Mononuclear cell (primary cell): ENCODE data around the gene SV2B. TPM values are rescaled to one million over a fixed set of nuclear protein-coding genes. Genes with fewer than 3 reads are reported as not detected.

Experiments used
- H3K27me3 ChIP-seq: 2 replicates; pipeline ENCODE4 v1.6.0; 2011; ENCODE audit warnings: low read length, control low read depth; ENCODE audit not compliant: insufficient read depth
- H3K4me1 ChIP-seq: 2 replicates; pipeline ENCODE4 v1.5.1; 2011; ENCODE audit warnings: mild to moderate bottlenecking, low read length, control low read depth; ENCODE audit not compliant: insufficient read depth
- H3K4me3 ChIP-seq: 2 replicates; pipeline ENCODE4 v1.5.1; 2011; ENCODE audit warnings: mild to moderate bottlenecking, low read length, moderate library complexity
- H3K9me3 ChIP-seq: 2 replicates; pipeline ENCODE4 v1.5.1; 2011; ENCODE audit warnings: low read depth, mild to moderate bottlenecking, control low read depth, low read length
- total RNA-seq: library from RNA; depleted of rRNA; stranded (reverse); fragments of >200 nt; gene quantifications from one replicate; pipeline ENCODE4 v1.2.3, GENCODE V29; 2012

SV2B gene
- total RNA-seq, 1 donor: under 0.01 TPM

DNA sequence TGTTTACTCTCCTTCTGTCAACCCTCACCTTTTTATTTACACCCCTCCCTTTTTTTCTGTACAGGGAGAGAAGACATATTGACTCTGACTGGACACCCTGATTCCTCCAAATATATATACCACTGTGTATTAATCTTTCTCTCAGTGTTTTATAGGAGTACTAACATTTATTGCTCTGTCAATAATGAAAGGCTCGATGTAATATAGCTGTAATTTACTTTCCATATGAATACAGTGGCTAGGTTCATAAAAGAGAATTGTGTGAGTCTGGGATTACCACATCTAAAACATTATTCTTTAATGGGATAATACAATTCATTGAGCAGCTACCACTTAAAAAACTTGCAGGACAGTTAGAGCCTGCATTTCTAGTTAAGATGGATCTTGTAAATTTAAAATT is 194.3 kb downstream of the SV2B start:
- H3K27me3 ChIP-seq: peaks cover 6% of the 10 kb centered on the region
- no peaks in the 10 kb centered on the region for H3K9me3 ChIP-seq
- H3K4me3 ChIP-seq: no peak overlapping the region
- H3K4me1 ChIP-seq: no peaks in the 10 kb centered on the region

DNA sequence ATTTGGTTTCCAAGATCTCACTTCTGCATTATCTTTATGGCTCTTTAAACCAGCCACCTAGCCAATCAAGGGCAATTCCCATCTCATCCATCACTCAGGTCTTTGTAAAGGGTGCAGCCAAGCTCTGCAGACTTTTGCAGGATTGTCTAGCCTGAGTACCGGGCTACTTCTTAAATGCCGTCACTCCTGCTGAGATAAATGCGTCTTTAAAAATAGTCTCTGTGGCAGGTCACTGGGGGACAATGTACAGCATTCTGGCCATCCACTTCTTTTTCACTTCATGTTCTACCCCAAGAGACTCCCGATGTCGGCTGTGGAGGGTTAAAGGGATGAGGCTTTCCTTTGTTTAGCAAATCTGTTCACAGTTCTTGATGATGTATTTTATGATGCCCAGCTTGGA is 194.7 kb downstream of the SV2B start:
- Histone ChIP-seq H3K27me3 (peaks cover 6% of the 10 kb centered on the region), H3K4me1 (no peaks in the 10 kb centered on the region), H3K4me3 (no peak overlapping the region), H3K9me3 (no peaks in the 10 kb centered on the region)

DNA sequence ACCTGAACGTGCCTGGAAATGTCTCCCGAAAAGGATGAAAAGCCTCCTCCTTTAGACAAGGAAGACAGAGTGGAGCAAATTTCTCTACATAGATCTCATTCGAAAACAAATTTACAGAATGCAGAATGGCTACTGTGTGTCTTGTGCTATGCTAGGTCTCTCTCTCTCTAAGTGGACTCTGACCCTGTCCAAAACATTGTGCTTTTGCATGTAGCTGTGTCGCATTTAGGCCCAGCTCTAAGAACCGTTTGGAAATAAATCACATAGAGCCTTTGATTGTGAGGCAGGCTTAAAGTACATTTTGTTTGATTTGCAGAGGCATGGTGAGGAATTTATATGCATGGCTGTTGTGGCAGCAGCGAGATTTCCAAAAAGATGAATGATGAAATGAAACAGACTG is 198.0 kb downstream of the SV2B start:
- Histone ChIP-seq H3K27me3 (peaks cover 6% of the 10 kb centered on the region), H3K4me3 (no peak overlapping the region), H3K9me3 (no peaks in the 10 kb centered on the region), H3K4me1 (peaks cover 6% of the 10 kb centered on the region)

DNA sequence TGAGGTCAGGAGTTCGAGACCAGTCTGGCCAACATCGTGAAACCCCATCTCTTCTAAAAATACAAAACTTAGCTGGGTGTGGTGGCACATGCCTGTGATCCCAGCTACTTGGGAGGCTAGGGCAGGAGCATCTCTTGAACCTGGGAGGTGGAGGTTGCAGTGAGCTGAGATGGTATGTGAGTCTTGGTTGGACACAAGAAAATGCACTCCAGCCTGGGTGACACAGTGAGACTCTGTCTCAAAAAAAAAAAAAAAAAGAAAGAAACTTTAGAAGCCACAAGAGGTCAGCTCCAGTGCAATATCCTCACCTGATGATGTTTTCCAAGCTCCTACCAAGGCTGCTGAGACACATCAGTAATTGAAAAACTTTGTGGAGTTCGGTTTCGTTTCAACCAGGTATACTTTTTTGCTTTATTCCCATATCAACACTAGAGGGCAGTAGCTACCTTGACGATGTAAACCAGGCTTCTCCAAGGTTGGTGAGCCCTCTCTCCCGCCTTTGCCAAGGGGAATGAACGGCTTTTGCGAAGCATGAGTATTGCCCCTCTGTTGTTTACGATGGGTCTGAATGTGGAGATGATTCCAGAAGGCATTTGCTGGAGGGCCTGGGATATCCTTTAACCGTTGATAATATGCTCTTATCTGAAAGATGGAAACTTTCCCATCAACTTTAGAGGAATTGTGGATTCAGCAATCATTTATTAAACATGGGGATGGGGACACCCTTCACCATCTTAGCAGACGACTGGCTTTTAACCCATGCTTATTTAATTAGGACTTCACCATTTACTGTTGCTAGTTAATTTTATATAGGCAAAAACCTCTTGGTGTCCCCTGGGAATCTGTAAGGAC is 202.8 kb downstream of the SV2B start:
- peaks cover 6% of the 10 kb centered on the region for H3K27me3 ChIP-seq
- H3K4me1 ChIP-seq: peaks cover 18% of the 10 kb centered on the region
- H3K4me3 ChIP-seq: no peak overlapping the region
- no peaks in the 10 kb centered on the region for H3K9me3 ChIP-seq

DNA sequence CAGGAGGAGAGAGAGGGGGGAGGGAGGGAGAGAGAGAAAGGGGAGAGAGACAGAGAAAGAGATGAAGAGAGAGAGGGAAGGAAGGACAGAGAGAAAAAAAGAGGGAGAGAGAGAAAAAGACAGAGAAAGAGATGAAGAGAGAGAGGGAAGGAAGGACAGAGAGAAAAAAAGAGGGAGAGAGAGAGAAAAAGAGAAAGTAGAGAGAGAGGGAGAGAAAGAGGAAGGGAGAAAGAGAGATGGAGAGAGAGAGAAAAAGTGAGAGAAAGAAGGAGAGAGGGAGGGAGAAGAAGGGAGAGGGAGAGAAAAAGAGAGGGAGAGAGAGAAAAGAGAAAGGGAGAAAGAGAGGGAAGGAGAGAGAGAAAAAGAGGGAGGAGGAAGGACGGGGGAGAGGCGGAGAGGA is 204.2 kb downstream of the SV2B start:
- Histone ChIP-seq H3K27me3 (peaks cover under 1% of the 10 kb centered on the region), H3K4me3 (no peak overlapping the region), H3K9me3 (no peaks in the 10 kb centered on the region), H3K4me1 (peaks cover 32% of the 10 kb centered on the region)

DNA sequence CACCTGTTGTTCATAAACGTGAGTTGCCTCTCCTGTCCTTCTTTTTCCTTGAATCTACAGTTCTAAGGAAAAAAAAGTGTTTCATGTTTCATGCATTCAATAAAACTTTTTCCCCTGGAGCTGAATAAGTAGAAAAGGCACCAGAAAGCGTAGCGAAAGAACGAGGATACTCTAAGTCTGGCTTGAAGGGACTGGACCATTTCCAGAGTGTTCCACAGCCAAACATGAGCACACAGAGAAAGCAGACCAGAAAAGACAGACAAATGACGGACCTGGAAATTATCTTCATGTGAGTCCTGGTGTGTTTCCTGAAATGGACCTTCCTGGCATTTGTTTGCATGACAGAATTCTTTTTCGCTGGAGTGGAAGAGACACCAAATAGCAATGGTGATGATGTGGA is 204.7 kb downstream of the SV2B start:
- Histone ChIP-seq H3K9me3 (no peaks in the 10 kb centered on the region), H3K4me1 (peaks cover 38% of the 10 kb centered on the region), H3K4me3 (no peak overlapping the region), H3K27me3 (peaks cover 5% of the 10 kb centered on the region)

DNA sequence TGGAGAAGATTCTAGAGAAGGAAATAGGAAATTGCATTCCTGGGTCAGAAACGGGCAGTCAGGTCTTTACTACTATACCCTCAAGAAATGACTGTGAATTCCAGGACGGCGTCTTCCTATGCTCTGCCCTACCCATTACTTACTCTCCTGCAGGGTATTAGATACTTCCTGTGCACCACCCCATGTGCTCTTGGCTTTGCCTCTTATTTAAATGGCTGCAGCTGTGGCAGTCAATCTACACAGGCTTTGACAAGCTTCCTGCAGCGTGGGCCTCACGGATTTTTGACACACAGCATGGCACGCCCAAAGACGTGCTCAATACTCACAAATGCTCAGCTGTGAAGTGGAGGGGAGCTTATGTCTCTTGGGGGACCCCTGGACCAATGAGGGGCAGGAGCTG is 206.1 kb downstream of the SV2B start:
- Histone ChIP-seq H3K4me3 (no peak overlapping the region), H3K4me1 (peaks cover 48% of the 10 kb centered on the region)

DNA sequence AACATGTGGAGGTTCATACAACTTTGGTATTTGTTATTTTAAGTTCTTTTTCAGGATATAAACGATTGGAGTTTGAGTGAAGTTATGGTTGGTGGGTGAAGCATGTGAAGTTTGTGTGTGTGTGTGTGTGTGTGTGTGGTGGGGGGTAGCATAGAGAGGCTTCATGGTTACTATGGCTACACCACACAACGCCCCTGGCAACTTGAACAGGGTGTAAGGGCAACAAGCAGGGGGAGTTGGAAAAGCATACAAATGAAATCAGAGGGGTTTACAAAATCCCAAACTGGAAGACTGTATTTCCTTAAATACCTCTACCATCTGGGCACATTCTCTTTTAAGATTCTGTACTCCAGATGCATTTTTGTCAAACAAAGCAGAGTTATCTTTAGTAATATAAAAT is 207.5 kb downstream of the SV2B start:
- Histone ChIP-seq H3K9me3 (no peaks in the 10 kb centered on the region), H3K4me3 (no peak overlapping the region), H3K27me3 (peaks cover 5% of the 10 kb centered on the region), H3K4me1 (peaks cover 61% of the 10 kb centered on the region)

More for the DNA sequence above, 206.1 kb downstream of the SV2B start:
- H3K27me3 ChIP-seq: peaks cover 5% of the 10 kb centered on the region
- no peaks in the 10 kb centered on the region for H3K9me3 ChIP-seq

DNA sequence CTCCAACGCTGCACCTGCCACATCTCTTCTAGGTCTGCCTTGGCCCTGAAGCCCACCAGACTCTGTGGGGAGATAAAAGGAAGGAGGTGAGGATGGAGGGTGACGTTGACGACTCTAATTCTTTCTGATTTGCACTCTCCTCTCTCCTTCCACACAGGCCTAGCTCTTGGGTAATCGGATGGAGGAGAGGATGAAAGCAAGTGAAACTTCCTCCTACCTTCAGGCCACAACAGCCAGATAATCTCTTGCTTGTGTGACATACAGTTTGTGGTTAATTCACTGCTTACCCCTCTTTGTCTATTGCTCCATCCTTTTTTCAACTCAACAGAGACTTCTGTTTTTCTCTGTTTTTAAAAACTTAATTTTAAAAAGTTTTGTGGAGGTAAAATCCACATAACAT is 208.1 kb downstream of the SV2B start:
- no peak overlapping the region for H3K4me3 ChIP-seq
- H3K27me3 ChIP-seq: peaks cover 5% of the 10 kb centered on the region
- H3K4me1 ChIP-seq: peaks cover 60% of the 10 kb centered on the region
- H3K9me3 ChIP-seq: no peaks in the 10 kb centered on the region

DNA sequence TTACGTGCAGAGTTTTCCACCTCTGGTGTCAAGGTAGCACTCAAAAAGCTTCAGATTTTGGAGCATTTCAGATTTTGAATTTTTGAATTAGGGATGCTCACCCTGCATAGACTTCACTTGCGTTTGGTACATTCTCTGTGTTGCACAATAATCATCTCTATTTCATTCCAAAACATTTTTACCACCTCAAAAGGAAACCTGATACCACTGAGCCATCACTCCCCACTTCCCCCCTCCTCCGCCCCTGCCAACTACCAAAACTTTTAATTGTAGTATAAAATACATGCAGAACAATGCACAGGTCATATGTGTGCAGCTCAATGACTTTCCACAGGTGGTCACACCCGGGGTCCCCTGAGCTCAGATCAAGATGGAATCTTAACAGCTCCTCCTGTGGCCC is 208.8 kb downstream of the SV2B start:
- peaks cover 60% of the 10 kb centered on the region for H3K4me1 ChIP-seq
- H3K4me3 ChIP-seq: no peak overlapping the region

DNA sequence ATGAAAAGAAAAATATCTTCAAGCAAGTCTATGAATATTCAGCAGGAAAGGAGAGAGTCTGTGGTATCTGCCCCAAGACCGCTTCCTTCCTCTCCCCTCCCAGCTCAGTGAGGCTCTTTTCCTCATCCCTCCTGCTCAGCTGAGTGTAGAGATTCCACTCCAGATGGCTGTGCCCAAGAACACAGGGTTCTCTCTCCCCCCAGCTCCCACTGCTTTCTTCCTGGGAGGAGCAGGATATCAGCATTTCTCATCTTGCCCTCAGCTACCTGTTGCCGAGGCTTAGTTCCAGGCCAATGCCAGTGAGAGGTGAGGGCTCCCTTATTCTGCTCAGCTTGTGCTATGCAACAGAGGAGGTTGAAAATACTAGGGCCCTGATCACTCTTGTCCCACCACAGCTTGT is 211.9 kb downstream of the SV2B start:
- no peak overlapping the region for H3K4me3 ChIP-seq
- H3K4me1 ChIP-seq: peaks cover 52% of the 10 kb centered on the region
- no peaks in the 10 kb centered on the region for H3K9me3 ChIP-seq
- peaks cover 5% of the 10 kb centered on the region for H3K27me3 ChIP-seq

More for the DNA sequence above, 208.8 kb downstream of the SV2B start:
- H3K27me3 ChIP-seq: peaks cover 5% of the 10 kb centered on the region
- no peaks in the 10 kb centered on the region for H3K9me3 ChIP-seq

DNA sequence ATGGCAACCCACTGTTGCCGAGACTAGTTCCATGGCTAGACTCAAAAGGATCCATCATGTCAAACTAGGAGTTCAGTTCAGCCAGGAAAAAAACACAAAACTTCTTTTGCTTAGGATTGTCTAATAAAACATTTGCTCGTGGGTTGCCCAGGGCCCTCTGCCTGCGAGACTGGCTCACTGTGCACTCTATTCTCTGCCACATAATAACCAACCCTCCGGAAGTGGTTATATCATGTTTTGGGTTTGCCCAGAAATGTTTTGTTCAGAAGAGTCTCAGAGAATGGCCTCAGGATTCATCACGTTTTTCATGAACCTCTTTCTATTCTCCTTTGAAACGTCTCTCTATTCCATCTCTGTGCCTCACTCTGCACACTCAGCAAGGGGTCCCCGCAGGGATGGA is 216.1 kb downstream of the SV2B start:
- peaks cover 27% of the 10 kb centered on the region for H3K4me1 ChIP-seq
- no peaks in the 10 kb centered on the region for H3K9me3 ChIP-seq
- no peak overlapping the region for H3K4me3 ChIP-seq
- no peaks in the 10 kb centered on the region for H3K27me3 ChIP-seq

DNA sequence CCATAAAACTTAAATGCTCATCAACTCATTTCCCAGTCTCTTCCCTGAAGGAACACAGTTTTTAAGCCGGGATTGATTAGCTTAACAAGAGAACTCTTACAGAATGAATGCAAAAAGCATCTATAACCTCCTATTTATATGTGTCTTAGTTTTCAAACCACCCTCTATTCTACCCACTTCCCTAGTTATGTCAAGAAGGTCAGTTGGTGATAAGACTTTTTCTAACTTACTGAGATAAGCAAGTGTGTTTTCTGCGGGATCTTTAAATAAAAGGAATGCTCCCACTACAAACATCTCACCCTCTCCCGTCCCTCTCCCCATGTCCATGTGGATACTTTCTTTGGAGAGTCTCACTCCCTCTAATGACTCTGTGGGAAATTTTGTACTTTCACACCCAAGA is 218.5 kb downstream of the SV2B start:
- peaks cover 8% of the 10 kb centered on the region for H3K4me1 ChIP-seq
- H3K9me3 ChIP-seq: no peaks in the 10 kb centered on the region

DNA sequence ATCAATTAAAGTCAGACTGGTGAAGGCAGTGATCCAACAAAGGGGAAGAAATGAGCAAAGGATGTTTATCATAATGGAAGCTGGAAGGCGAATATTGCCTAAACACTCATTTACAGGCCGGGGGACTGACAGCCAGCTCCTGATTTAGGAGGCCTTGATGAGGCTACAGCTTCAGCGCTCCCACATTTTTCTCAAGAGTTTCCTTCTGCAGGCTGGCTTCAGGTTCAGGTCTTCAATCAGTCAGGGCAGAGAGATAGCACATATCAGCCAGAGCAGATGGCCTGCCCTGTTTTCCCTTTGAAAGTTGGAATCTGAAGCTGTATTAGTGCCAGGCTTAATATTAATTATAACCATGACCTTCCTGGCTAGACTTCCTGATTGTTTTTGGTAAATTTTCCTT is 218.9 kb downstream of the SV2B start:
- Histone ChIP-seq H3K9me3 (no peaks in the 10 kb centered on the region), H3K4me3 (no peak overlapping the region), H3K27me3 (no peaks in the 10 kb centered on the region), H3K4me1 (peaks cover 8% of the 10 kb centered on the region)

More for the DNA sequence above, 218.5 kb downstream of the SV2B start:
- Histone ChIP-seq H3K27me3 (no peaks in the 10 kb centered on the region), H3K4me3 (no peak overlapping the region)

DNA sequence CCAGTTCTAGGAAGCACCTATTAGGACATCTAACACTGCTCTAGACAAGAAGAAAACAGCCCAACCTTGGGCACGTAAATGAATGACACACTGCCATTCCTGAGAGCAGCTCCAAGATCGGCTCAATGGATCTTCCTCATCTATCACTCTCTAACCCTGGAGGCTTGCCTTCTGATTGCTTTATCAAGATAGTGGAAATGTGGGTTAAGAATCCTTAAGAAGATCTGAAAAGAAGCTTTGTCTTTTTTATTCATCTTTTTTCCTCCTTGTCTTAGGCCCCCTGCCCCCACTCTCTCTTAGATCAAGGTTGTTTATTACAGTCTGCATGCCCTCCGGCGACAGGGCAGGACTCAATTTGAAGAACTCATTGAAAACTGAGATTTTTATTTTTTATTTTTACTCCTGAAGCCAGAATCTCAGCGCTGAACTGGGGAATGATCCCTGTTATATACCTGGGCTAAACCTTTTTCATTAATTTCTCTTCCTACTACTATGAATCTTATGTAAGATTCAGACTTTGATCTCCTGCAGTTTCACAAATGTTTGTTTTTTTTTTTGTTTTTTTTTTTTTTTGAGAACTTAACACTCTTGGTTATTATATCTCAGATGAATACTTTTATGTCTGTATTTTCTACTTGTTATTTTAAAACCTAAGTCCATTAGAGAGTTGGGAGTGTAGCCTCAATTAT is 219.5 kb downstream of the SV2B start:
- no peaks in the 10 kb centered on the region for H3K9me3 ChIP-seq
- H3K4me3 ChIP-seq: no peak overlapping the region
- peaks cover 8% of the 10 kb centered on the region for H3K4me1 ChIP-seq
- H3K27me3 ChIP-seq: no peaks in the 10 kb centered on the region
